ENCODE data around the gene C19orf81.

DNA sequence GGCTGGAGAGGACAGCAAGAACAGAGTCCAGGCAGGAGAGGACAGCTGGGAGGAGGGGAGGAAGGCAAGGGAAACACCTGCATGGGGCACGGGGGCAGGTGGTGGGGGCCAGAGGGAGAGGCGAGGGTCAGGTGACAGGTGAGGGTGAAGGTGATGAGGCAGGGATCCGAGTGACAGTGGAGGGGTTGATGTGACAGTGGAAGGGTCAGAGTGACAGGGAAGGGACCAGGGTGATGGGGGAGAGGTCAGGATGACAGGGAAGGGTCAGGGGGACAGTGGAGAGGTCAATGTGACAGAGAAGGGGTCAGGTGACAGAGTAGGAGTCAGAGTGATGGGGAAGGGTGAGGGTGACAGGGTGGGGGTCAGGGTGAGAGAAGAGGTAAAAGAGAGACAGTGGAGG, 29.1 kb downstream of the C19orf81 start:
- TF ChIP-seq CTCF (IDR thresholded peaks at IDR 0.05; ENCODE audit: insufficient read depth, low read depth, low read length) (no peak), EZH2 (IDR thresholded peaks at IDR 0.05; ENCODE audit: insufficient read depth, low read length) (no peak)
